ENCODE data around the gene GOLT1B. TPM values are rescaled to one million over a fixed set of nuclear protein-coding genes. Genes with fewer than 3 reads are reported as not detected.
A peak's percentile ranks its signal among the peaks of the same experiment; 100 is the strongest.
"Not testable (repeated sequence)": the region's sequence is repeated elsewhere in the genome, so short reads cannot be mapped to it uniquely, and the experiment has no call there.

GOLT1B gene, protein sequence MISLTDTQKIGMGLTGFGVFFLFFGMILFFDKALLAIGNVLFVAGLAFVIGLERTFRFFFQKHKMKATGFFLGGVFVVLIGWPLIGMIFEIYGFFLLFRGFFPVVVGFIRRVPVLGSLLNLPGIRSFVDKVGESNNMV
- total RNA-seq: 32.1 TPM

DNA sequence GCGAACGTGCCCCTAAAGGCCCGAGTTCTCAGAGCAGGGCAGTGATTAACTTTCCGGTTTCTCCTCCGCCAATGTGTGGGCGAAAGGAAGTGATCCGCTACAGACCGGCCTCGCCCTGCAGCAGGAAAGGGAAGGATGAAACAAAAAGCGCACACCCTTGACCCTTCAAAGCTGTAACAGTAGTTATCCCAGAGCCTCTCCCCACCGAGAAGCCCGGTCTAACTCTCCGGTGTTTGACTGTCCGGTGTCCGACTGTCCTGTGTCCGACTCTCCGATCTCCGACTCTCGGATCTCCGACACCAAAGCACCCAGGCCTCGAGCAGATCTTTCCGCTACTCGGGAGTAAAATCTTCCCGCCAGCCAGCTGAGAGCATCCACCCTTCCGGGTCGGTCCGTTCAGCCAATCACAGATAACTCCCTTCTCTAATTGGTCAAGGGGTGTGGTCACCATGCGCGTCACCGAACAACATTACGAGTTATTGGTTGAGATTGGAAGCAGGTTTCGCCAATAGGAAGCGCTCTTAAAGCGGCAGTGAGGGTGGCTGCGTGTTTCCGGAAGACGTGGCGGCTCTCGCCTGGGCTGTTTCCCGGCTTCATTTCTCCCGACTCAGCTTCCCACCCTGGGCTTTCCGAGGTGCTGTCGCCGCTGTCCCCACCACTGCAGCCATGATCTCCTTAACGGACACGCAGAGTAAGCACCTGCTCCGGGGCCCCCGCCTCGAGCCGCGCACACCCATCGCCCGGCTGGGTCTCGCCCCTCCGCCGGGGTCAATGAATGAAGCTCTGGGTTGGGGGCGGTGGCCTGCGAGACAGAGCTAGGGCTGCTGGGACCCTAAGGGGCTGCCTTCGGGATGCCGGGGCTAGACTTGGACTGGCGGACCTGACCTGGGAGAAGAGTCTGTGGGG lies at the start of gene GOLT1B, which contains the start of gene RECQL:
GOLT1B (plus strand) TSS at position 532 of the 906 bp plus-strand sequence; CDS start at position 667, 135 bp downstream.
RECQL (minus strand) TSS at position 378 of the 906 bp plus-strand sequence. CDS start 2,065 bp downstream, outside the sequence.
- DNase-seq (ENCODE audit: low spot score): peak; percentile 95

DNA sequence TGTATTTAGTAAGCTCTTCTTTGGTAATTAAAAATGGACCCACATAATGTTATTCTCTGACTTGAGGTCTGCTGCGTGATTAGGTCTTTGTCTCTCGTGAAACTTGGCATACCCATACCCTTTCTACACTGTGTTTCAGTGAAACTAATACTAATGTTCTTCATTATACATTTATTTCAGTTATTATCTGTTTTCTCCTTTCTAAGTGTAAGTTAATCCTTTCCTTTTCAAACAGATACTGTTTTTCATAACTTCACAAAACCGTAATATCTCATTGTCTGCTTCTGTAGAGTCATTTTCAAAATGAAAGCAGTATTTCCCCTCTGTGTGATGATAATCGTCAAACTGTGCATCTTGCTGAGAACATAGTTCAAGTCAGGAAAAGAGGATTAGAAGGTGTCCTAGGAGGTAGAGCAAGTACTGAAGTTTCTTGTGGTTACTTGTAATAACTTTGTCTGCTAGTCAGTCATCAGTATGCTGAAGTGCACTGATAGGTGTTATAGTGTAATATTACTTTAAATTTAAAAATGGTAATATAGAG lies 48.2 kb upstream of the GOLT1B start:
- no peak for DNase-seq (ENCODE audit: low spot score)

DNA sequence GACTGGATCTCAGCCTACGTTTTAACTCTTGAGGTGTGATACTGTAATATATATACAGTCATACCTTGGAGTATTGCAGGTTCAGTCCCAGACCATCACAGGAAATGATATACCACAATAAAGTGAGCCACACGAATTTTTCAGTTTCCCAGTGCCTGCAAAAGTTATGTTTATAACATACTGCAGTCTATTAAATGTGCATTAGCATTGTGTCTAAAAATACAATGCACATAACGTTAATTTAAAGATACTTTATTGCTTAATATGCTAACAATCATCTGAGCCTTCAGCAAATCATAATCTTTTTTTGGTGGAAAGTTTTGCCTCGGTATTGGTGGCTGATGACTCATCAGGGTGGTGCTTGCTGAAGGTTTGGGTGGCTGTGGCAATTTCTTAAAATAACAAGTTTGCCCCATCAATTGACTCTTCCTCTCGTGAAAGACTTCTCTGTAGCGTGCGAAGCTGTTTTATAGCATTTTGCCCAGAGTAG lies 45.3 kb upstream of the GOLT1B start:
- no peak for DNase-seq (ENCODE audit: low spot score)

DNA sequence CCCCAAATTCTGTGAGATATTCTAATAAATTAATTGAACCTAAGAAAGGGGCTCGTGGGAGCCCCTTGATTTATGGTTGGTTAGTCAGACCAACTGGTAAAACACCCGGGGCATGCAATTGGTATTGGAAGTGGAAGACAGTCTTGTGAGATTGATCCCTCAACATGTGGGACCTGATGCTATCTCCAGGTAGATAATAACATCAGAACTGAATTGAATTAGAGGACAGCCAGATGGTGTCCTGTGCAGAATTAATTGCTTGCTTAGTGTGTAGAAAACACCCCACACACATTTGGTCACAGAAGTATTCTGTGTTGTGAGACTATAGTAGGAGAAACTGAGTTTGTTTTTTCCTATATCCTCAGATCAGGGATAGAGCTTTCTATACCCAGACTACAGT lies 42.1 kb upstream of the GOLT1B start:
- DNase-seq (ENCODE audit: low spot score): no peak

DNA sequence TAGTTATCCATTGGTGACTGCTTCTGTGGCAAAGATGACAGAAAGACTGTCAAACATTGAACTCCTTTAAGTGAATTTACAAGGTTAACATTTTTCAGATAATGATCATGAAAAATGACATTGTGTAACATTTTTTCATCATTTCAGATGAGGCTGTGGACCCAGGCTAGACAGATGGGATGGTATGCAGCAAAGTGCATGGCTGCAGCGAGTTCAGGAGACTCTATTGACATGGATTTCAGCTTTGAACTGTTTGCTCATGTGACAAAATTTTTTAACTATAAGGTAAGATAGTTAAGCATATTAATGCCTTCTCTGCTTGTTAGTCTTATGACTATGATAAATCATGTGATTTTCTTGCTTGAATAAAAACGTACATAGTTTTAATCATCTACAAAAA lies 34.3 kb upstream of the GOLT1B start:
- not testable (repeated sequence) for DNase-seq (ENCODE audit: low spot score)

DNA sequence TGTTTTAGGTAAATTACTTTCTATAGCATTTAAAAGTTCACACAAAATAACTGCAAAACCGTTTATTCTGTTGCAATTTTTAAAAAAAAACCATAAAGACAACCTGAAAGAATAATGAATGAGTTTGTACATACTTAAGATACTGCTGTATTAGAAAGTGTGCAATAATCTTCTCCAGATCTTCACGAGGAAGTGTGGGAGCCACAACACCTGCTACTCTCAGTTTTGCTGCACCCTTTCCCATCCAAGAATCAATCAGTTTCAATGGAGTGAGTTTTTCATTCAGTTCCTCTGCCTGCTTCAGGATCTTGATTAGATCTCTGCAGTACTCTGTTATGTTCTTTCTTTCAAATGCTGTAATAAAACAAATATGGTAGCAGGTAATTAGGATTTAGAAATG lies 30.3 kb upstream of the GOLT1B start:
- DNase-seq (ENCODE audit: low spot score): no peak

DNA sequence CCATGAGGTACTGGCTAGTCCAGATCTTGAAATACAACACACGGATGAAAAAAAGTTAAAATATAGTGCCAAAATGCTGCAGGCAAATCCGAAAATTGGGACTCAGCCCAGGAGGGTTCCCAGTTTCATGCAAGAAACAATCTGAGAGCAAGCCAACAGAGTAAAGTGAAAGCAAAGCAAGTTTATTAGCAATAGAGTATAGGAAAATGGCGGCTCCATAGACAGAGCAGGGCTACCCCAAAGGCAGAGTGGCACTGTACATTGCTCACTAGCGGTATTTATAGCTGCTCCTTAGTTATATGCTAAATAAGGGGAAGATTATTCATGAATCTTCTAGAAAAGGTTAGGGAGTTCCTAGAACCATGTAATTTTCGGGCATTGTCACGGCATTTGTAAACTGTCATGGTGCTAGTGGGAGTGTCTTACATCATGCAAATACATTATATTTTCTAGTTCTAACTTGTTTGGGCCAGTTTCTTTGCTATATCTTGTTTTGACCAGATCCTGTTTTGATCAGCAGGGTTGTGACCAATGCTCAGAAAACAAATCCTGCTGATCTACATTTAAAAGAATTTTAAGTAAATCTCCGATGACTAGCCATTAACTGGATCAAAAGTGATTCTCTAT lies 29.3 kb upstream of the GOLT1B start:
- no peak for DNase-seq (ENCODE audit: low spot score)

DNA sequence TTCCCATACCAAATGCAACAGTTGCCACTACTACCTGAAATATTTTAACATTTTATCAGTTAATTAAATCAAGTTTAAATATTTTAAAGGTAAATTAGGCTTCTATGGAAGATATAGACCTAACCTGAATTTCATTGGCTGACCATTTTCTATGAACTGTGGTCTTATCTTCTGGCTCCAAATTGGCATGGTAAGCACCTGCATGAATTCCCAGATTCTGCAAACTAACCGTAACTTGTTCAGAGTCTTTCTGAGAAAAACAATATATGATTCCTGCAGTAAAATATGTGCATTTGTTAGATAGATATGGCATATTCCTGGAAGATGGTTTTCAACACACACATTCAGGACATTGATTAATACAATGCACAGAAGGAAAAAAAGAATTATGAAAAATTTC lies 26.0 kb upstream of the GOLT1B start:
- no peak for DNase-seq (ENCODE audit: low spot score)

DNA sequence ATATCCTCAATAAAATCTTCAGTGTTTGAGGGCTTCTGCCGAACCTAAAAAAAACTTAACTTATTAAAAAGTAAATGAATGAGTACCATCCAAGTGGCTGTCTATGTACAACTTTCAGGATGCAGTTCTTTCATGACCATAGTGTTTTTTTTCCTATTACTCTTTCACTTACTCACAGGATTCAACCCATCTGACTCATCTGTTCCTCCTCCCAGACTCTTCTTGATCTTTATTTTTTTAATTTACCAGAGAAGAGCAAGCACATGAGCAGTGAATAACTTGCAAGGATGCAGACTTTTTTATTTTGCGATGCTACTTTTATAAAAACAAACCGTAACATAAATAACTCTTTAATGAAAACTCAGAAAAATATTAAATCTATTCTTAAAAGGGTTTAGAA lies 24.6 kb upstream of the GOLT1B start:
- no peak for DNase-seq (ENCODE audit: low spot score)

DNA sequence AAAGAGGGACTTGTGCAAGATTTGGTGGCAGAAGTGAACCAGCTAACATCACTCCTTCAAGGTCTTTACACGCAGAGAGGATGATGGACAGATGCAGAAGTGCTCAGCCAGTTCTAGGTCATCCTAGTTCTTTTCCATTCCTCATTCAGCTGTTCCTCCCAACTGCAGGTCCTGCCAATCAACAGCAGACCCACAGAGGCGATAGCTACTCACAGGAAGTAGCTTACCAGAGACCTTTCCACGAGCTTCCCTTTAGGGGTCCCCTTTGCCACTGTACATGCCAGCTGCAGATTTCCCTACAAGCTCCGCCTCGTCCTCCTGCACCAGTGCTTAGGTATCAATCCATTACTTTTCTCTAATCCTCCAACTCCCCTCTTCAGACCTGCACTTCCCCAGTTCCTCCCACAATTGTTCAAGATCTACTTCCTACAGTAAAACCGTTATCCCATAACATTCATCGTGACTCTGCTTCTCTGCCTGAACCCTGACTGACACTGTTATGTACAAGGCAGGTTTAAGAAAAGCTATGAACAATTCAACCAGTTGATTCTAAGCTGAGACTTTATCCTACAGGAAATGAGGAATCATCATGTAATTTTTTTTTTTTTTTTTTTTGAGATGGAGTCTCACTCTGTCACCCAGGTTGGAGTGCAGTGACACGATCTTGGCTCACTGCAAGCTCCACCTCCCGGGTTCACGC lies 22.7 kb upstream of the GOLT1B start:
- no peak for DNase-seq (ENCODE audit: low spot score)

DNA sequence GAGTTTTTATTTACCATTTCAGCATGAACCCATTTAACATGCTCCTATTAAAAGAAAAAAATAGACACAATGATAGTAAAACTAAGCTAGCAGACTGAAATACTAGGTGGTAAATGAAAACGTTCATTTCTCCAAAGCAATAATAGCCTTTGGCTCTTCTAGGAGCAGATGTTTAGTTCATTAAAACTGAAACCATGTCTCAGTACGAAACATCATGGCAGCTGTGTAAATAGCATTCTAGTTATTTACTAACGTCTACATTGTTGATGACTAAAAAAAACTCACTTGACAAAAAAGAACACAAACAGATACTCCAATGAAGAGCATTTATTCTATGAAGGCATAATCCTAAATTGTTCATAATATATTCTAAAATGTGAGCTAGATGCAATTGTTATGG lies 18.1 kb upstream of the GOLT1B start:
- no peak for DNase-seq (ENCODE audit: low spot score)

DNA sequence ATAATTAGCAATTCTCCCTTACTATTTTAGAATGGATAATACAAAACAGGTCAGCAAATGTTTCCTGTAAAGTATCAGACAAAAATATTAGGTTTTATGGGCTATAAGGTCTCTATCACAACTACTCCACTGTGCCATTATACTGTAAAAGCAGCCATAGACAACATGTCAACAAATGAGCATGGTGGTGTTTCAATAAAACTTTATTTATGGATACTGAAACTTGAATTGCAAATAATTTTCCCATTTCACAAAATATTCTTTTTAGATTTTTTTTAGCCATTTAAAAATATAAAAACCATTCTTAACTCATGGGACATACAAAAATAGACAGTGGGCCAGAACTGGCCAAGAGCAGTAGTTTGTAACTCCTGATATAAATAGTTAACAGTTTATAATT lies 15.6 kb upstream of the GOLT1B start:
- DNase-seq (ENCODE audit: low spot score): no peak

DNA sequence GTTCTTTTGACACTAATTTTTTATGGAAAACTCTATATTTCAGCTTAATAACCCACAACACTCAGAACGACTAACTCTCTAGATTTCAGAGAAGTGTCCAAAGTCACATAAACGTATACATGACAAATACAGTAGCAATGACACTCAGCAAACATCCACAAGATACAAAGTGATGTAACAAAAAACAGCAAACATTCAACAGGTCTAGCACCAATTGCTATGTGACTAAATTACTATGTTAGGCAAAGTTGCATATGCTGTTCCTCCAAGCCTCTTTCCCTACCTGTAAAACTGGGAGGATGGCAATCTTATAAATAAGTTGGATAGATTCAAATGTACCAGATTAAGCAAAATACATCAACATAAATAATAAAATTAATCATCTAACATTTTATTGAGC lies 1.8 kb upstream of the GOLT1B start:
- no peak for DNase-seq (ENCODE audit: low spot score)

DNA sequence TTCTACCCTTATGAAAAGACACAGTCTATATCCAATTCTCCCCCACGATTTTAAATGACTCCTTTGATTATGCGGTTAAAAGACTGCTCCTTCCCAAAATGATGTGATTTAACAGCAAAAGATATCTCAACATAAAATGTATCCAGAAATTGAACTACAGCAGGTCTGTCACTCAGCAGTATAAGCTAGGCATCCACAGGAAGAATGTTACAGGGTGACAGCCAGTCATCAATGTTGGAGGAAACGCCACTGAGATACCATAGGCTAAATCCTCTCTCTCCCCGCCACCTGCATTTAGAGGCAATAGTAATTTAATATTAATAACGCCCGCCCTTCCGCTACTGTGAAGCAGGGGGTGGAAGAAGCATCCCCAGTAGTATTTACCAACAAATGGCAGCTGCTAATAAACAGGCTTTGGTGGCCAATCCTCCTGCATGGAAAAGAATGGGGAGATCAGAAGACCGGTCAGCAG lies 767 bp upstream of the GOLT1B start:
- DNase-seq (ENCODE audit: low spot score): no peak

DNA sequence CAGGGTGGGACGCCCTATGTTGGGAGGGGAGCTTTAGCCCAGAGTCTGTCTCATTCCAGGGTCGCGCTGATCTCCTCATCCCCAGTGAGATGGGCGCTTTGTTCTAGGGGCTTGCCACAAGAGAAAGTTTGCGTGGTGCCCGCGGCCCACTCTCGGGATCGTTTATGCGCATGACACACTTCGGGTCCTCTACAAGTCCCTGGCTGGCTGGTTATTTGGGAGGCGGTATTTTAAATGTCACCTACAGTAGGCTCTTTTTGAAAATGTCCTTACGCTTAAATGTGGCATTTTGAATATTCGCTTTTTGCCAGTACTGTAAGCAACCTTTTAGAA lies 541 bp downstream of the GOLT1B start:
- DNase-seq (ENCODE audit: low spot score): peak; percentile 10

DNA sequence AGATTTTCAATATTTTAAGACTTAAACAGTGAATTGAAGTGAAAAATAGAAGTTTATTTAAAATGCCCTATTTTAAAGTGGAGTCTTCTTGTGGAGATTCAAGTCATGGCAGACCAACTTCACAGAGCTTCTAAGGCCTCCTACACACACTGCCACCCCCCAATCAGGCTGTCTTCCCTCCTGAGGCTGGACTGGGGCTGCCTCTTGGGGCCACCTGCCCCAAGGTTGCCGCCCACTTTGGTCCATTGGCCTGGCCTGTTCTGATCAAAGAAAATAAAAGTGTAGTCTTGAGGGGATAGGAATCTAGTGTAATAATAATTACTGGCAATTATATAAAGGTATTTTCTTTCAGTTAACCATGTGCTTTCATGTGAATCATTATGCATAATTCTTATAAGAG lies 1.3 kb downstream of the GOLT1B start:
- no peak for DNase-seq (ENCODE audit: low spot score)

DNA sequence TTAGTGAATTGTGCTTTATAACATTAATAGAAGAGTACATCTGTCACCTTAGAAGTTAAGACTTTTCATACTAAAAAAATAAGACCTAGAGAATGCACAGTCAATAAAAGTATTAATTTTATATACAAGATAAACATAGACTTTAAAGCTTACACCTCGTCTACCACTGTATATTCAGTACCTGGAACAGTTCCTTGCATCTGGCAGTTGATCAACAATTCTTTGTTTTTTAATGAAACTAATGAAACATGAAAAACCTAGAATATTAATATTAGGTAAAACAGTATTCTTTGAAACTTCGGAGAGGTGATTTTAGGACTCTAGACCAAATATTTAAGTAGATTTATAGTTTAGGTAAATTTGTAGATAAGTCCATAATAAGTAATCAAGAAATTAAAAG lies 4.3 kb downstream of the GOLT1B start:
- no peak for DNase-seq (ENCODE audit: low spot score)

DNA sequence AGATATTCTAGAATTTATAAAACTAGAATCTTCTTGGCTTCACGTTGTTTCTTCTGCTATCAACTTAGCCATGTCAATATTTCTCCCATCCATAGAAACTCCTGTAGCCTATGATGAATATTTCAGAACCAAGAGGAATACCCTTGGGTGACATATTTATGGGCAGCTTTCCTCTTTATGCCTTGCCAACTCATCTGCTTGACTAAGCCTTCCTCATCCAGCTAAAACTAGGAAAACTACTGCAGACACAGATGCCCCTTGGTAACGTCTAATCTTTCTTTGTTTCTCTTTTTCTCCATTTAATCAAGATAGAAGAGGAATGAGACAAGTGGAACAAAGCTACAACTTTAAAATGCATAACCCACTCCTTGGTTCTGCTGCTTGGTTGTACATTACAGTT lies 6.3 kb downstream of the GOLT1B start:
- no peak for DNase-seq (ENCODE audit: low spot score)

DNA sequence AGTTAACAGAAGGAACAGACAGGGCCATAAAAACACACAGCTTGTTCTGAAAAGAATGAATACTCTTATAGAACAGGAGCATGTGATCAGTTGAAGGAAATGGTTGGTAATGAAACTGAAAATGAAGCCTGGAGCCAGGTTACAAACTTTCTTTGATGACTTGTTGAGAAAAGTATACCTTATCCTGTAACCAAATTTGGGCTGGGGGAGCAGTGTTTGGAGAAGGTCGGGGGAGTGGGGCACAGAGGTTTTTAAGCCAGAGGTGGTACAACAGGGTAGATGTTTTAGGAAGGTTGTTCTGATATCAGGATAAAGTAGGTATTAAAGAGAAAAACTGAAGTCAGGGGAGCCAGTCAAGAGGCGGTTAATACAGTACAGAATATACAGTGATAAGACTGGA lies 8.2 kb downstream of the GOLT1B start:
- no peak for DNase-seq (ENCODE audit: low spot score)

DNA sequence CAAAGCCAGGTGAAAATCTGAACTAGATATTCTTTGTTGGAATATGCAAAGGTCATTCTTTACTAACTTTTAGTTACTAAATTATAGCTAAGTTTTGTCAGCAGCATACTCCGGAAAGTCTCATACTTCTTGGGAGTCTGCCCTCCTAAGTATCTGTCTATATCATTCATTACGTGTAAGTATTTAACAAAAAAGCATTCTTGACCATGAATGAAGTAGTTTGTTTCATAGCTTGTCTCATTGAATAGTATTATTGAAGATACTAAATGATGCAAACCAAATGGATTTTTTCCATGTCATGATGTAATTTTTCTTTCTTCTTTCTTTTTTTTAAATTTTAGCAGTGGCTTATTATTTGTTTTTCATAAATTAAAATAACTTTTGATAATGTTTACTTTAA lies 14.7 kb downstream of the GOLT1B start:
- DNase-seq (ENCODE audit: low spot score): no peak

DNA sequence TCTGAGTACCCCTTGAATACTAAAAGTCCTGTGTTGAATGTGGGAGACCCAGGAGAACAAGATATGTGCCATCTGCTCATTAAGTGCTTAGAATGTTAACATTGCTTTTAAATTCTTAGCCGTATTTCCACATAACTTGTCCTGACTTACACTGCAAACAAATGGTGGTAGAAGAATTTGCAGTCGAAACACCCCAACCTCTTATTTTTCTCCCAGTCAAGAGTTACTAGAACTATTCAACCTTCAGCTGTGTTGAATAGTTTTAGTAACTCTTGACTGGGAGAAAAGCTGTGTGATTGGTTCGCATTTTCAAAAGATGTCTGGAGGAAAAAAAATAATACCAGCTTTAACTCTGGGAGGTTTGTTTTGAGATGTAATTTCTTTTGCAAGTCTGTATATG lies 16.9 kb downstream of the GOLT1B start:
- DNase-seq (ENCODE audit: low spot score): no peak

DNA sequence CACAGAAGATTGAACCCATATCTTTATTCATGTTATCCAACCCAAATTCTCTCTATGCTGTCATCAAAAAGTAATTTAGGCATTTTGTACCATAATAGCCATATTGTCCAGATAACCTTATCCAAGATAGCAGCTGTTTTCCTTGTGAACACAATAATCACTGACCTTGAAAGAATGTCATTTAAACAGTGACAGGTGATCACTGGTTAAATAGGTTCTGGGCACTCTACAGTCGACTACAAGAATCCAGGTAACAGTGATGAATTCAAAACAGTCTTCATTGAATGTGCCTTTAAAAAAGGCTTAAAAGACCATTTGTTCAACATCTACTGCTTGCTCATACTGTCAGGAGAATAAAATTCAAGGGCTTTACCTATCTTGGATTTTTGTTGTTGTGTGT lies 20.0 kb downstream of the GOLT1B start:
- no peak for DNase-seq (ENCODE audit: low spot score)
